HG02678 (cell line): ENCODE measurements around the gene HYAL3.

Experiments
- ATAC-seq: cut with Tn5 transposase; IDR thresholded peaks from one replicate; pipeline ENCODE4 v1.9.1; 2021; ENCODE audit warnings: mild to moderate bottlenecking, moderate library complexity; ENCODE audit not compliant: unreplicated experiment

The HYAL3 gene

GRCh38 chr3:50331364-50331907 is 32.2 kb upstream of the HYAL3 start:
- no peak for ATAC-seq

GRCh38 chr3:50330330-50330729 is 31.1 kb upstream of the HYAL3 start:
- ATAC-seq = no peak

- peak; percentile 94 for ATAC-seq
These were observed 28.9 kb upstream of the HYAL3 start, which contains the start of gene TUSC2 for GRCh38 chr3:50327943-50328691. TUSC2 (minus strand) TSS chr3:50328223; CDS start chr3:50328099, 124 bp downstream.

GRCh38 chr3:50327129-50327528 is 27.9 kb upstream of the HYAL3 start:
- no peak for ATAC-seq

GRCh38 chr3:50326182-50326541 is 27.0 kb upstream of the HYAL3 start:
- ATAC-seq = no peak

GRCh38 chr3:50325497-50326181 is 26.4 kb upstream of the HYAL3 start:
- no peak for ATAC-seq

- no peak for ATAC-seq
These were observed 25.9 kb upstream of the HYAL3 start for GRCh38 chr3:50325113-50325480.

GRCh38 chr3:50324351-50325112 is 25.3 kb upstream of the HYAL3 start:
- ATAC-seq = no peak

GRCh38 chr3:50323614-50324199 is 24.5 kb upstream of the HYAL3 start:
- no peak for ATAC-seq

- ATAC-seq = no peak
These were observed 23.9 kb upstream of the HYAL3 start for GRCh38 chr3:50323092-50323600.

- no peak for ATAC-seq
These were observed 23.3 kb upstream of the HYAL3 start, which contains the start of gene HYAL2 for GRCh38 chr3:50322386-50323091. HYAL2 (minus strand) TSS chr3:50322745; CDS start chr3:50320489, 2,256 bp downstream.

GRCh38 chr3:50322115-50322385 is 22.8 kb upstream of the HYAL3 start:
- no peak for ATAC-seq

- ATAC-seq = peak; percentile 83
These were observed 22.3 kb upstream of the HYAL3 start for GRCh38 chr3:50321336-50322114.

GRCh38 chr3:50320853-50321335 is 21.7 kb upstream of the HYAL3 start:
- peak; percentile 59 for ATAC-seq

GRCh38 chr3:50319894-50320625 is 20.9 kb upstream of the HYAL3 start:
- ATAC-seq = no peak

GRCh38 chr3:50319181-50319893 is 20.1 kb upstream of the HYAL3 start:
- no peak for ATAC-seq

- no peak for ATAC-seq
These were observed 19.4 kb upstream of the HYAL3 start for GRCh38 chr3:50318615-50319014.

GRCh38 chr3:50318163-50318562 is 19.0 kb upstream of the HYAL3 start:
- ATAC-seq = no peak
